GM18873 (cell line): ENCODE measurements around the gene ERF.

ENCODE experiments used
- ATAC-seq: cut with Tn5 transposase; IDR thresholded peaks from one replicate; pipeline ENCODE4 v1.9.1; 2021; ENCODE audit warnings: mild to moderate bottlenecking, moderate library complexity, moderate number of reproducible peaks; ENCODE audit not compliant: unreplicated experiment, low FRiP score

The ERF gene

DNA sequence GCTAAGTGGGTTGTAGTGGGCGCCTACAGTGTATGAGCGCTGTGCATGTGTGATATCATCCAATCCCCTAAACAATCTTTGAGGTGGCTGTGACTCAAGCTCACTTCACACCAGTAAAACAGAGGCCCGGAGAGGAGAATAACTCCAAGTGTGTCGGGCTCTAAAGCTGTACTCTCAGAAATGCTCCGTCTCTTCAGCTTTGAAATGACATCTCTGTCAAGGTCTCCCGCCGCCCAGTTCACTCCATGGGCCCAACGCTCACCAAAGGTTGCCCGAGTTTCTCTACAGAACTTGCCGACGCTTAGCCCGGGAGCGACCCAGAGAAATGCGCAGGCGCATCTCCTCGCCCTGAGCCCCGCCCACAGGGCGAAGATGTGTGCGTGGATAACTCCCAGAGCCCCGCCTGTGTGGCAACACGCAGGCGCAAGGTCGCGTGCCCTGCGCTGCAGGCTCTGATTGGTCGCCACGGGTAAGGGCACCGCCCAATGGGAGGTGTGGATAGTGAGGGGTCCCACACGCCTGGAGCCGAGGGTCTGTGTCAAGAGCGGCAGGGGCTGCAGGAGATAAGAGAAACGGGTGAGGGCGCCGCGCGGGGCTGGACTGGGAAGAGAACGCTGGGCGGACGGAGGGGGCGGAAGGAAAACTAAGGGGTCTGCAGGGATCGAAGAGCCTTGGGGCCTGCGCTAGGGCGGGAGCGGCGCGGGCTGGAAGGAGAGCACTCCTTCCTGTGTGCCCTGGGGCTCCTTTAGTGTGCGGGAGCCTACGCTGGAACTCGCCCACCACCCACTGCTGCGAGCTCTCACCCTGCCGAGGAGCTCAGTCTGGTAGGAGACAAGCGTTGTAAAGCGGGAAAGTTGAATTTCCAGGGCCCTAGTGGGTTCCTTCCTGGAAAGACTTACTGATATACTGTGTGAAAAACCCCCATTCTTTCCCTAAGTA lies 34.8 kb downstream of the ERF start, which contains the start of gene ZNF526:
TSS of gene ZNF526 (plus strand) at position 501 of the 939 bp plus-strand sequence. CDS start 4,092 bp downstream, outside the sequence.
- ATAC-seq = peak; percentile 52

DNA sequence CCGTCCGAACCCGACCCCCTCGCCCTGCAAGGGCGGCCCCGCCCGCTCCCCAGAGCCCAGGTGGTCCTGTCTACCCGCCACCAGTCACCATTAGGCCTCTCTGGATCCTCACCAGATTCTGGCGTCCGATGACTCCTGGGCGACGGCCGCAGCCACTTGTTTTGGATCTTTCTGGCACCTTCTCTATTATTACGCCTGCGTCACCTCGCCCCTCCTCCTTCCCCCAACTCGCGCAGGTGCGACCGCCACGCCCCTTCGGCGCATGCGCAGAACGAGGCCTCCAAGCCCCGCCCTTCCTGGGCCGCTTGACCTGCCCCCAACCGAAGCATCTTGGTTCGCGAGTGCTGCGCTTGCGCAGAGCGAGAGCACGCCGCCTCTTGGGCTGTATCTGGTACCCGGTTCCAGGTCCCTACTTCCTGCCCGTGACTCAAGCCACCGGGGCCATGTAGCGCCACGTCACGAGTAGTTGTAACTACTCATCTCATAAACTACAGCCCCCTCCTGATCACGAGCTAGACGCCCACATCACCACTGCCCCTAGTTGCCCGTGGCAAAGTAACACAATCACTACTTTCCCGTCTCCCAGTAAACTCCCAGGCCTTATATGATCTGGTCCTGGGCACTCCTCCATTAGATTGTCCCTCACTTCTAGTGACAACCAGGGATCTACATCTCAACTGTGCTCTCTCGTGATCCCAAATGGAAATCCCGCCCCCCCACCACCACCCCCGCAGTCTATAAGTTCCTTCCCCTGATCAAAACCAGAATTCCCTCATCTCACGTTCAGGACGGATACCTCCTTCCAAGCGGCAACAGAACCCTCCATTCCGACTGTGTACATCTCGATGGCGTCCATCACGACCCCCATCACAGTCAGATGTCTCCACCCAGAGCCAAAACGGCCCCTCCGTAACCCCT lies 37.1 kb downstream of the ERF start, which contains the start of gene DEDD2:
TSS of gene DEDD2 (minus strand) at position 158 of the 918 bp plus-strand sequence. CDS start 670 bp downstream, outside the sequence.
- peak; percentile 67 for ATAC-seq

DNA sequence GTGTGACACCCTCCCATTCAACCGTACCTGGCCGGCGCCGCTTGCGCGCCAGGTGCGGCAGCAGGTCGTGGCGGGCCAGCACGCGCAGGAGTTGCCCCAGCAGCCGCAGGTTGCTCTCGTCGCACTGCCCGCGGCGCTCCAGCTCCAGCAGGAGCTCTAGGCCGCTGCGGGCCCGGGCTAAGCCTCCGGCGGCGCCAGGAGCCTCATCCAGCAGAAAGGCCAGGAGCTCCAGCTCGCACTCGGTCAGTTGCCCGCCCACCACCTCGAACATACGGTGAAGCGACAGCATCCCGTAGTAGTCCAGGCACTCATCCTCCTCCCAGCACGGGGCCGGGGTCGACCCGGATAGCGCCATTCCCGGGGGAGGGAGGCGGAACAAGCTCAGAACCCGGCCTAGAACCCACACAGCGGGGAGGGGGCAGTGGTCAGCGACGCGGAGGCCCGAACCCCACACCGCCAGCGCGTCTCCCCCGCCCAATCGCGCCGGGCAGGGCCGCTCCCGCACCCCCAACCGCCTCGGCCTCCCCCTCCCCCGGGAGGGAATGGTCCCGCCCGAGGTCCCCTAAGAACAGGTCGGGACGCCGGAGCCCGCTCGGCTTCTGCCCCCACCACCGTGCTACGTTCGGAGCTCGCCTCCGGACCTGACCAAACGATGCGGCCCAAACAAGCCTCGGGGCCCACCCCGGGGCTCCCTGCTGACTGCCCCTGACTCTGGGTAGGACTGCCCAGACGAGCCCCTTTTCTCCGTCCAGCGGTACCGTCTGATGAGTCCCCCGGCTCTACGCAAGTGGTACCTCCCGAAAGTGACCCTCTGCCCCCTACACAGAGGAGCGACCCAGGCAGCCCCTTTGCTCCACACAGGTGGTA lies 38.0 kb downstream of the ERF start:
- ATAC-seq = no peak

DNA sequence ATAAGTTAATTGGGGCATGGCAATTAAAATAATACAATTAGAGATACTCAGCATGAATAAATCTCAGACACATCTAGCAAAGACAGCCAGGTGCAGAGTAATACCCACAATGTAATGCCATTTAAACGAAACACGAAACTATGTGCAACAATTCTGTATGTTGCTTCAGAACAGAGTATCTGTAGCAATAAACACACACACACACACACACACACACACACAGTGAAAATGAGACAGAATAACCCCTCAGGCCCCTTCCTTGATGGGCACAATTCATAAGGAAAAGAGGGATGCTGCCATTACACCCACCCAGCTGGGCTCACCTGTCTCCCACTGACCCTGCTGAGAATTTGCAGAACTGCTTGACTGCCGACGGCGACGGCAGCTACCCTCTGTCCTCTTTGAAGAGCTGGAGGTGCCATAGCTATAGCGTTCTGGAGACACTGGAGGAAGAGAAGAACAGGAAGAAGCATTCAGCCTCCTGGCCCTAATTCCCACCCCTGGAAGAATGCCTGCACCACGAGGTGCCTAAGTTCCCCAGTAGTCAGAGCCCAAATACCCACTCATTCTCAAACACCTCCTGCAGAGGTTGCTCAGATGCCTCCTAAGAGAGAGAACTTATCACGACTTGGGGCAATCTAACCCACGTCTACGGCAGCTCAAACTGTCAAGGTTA lies 40.0 kb downstream of the ERF start:
- ATAC-seq = no peak

DNA sequence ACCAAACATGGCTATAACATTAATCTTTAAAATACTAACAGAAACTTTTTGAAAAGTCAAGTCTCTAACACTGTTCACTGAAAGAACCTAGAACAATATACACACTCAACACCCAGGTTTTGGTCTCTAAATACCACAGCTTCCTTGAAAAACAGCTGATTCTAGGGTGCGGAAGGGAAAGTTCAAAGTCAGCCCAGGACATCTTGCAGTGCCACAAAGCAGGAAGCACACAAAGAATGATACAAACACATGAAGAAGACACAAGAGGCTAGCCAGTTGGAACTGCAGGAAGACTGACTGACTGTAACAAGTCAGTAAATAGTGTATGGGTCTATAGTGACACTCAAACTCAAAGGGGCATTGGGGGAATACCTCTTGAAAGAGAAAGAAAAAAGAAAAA lies 42.0 kb downstream of the ERF start:
- no peak for ATAC-seq

DNA sequence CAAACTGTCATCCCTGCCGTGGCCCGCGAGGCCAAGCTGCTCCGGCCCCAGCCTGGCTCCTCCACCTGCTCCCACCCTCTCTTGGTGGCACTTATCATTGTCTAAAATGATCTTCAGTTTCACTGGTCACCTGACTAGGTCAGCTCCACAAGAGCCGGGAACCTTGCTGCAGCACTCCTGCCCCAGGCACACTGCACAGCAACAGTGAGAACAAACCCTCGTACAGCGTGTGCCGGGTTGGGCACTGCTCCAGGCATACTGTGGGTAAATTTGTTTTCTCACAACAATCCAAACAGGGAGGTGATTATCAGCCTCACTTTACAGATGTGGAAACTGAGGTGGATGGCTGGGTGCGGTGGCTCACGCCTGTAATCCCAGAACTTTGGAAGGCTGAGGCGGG lies 46.3 kb downstream of the ERF start:
- ATAC-seq = no peak

DNA sequence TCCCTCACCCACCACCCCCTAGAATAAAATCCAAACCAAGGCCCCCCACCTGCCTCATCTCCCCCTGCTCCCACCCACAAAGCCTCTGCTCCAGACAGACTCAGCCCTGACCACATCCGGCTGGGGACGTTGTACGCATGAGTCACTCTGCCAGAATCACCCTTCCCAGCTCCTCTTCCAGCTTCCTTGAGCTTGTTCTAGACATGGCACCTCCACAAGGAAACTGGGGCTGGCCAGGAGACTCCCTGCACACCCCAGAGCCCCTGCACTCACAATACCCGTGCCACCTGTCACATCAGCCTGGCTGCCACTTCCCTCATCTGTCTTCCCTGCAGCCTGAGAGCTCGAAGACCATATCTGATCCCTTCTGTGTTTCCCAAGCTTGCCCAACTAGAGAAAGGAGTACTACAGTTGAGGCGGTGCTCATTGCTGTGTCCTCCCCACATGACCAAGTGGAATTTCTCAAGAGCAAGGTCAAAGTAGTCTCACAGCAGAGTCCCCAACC lies 47.1 kb downstream of the ERF start:
- no peak for ATAC-seq

DNA sequence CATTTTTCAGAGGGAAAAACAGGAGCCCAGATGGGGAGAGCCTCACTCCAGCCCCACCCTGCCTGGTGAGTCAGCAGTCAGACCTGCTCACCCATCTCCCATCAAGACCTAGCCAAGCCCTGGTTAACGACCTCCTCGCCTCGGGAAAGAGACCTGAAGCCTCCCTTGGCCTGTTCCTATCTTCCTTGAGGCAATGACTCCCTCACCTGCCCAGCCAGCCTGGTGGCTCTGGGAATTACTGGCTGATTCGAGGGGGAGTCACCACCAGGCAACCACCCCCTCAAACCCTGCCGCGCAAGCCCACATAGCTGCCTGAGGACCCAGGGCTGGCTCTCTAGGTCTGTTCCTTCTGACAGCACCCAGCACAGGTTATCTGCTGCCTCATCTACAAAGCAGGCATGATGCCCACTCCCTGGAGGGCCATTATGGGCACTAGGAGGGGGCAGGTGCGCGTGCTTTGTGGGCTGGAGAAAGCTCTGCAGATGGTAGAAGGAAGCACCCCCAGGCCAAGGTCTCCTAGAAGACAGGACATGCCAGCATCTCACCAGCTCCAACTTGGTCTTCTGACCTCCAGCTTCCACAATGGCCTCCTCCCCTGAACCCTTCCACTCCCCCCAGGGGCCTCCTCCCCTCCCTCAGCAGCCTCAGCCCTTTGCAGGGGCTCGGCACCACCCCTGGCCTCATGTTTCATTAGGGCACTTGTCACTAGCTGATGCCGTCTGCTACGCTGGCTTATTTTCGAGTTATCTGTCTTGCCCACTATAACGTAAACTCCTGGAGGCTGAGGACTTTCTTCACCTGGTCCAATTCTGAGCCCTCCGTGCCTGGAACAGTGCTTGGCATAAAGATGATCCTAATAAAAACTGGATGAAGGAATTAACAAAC lies 47.8 kb downstream of the ERF start:
- ATAC-seq = no peak

DNA sequence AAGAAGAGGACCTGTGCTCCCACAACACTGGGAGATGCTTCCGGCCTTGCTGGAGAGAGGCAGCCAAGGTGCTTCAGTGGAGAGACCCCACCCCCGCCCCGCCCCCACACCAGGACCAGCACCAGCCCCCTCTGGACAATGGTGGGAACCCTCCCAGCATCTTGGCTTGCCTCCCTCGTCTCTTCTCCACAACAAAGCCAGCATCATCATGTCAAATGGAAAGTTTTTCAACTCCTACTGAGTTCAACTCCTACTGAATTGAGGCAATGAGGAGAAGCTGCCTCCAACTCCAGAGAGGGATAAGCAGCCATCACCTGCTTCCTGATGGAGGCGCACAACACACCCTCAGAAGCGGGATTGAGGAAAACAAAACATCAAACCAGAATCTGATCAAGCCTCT lies 50.3 kb downstream of the ERF start:
- ATAC-seq = no peak

DNA sequence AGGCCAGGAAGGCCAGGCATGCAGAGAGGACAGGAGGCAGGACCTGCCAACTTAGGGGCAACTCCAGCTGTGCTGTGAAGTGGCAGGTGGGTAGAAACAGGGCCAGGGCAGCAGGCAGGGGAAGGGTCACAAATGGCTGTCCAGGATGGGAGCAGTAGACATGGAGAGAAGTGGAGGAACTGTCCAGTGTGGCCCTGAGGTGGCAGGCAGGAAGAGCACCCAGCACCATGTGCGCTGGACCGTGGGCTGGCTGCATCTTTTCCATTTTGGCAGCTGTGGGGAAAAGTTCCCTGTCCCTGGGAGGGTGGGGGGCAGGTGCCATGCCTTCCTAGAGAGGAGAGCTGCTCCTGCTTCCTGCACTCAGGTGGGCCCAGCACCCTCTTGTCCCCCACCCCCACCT lies 51.2 kb downstream of the ERF start:
- no peak for ATAC-seq

DNA sequence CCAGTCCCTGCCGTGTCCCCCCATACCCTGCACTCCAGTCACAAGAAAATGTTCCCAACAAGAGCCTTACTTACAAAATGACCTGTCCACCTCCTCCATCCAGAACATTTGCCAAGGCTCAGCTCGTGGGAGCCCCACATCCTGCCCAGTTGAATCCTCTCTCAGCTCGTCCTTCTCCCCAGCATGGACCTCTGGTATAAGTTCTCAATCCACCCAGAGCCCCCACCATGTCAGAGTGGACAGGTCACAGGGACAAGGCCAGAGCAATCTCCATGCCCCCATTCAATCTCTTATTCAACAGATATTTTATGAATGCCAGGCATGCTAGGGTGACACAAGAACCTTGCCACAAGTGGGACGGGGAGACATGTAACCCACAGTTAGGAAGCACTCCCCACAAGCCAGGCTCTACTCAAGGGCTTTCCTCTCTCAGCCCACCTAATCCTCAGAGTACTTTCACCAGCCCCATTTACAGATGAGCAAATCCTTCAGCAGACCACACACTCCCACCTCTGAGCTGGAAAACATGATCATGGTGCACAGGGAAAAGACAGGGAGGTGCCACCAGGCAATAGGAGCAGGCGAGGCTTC lies 52.5 kb downstream of the ERF start:
- no peak for ATAC-seq

DNA sequence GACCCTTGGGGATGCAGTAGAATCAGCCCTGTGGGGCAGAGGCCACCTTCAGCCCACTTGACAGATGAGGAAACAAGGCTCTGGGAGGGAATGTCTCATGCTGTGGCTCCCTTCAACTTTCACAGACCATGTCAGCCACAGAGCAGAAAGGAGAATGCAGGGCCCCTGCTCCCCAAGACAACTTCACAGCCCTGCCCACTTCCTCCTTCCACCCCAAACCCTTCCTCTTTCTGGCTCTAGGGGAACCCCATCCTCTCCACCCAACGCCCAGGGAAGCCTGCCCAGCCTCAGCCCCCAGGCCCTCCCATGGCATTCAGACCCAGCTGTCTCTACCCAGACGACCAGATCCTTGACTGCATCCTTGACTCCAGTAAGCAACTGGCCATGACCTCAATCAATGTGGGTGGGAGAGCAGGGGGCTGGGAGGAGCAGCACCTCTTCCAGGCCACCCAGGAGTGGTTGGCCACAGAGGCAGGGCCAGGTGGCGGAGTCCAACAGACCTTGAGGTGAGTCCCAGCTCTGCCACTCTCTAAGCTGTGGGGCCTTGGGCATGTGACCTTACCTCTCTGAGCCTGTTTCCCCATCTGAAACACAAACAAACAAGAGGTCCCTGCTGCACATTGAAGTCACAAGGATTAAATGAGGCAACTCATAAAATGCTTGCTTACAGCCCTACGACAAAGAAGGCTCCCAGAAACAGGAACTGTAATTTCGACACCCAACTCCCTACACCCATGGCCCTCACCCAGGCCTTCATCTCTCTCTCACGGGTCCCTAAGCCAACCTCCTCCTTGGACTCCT lies 53.2 kb downstream of the ERF start:
- ATAC-seq = no peak

DNA sequence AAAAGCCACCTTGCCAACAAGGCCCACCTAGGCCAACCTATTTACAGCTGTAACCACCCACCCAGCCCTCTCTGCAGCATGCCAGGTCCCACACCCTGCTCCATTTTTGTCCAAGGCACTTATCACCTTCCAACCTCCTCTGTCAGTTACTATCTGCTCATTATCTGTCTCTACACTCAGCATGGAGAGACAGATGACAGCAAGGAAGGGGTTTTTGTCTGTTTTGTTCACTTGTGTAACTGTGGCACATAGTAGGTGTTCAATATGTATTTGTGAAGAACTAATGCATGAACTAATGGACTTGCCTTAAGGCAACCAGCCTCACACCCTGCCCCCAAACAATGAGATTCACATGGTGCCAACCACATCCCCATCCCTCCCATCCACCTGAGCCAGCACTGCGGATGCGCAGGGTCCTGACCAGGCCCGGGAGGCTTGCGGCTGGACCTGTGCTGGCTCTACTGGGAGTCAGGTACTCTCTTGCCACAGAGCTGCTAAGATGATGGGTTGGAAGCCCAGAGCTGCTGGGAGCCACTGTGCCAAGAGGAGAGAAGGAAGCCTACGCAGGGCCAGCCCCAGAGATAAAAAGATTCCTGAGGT lies 54.7 kb downstream of the ERF start:
- ATAC-seq = no peak

DNA sequence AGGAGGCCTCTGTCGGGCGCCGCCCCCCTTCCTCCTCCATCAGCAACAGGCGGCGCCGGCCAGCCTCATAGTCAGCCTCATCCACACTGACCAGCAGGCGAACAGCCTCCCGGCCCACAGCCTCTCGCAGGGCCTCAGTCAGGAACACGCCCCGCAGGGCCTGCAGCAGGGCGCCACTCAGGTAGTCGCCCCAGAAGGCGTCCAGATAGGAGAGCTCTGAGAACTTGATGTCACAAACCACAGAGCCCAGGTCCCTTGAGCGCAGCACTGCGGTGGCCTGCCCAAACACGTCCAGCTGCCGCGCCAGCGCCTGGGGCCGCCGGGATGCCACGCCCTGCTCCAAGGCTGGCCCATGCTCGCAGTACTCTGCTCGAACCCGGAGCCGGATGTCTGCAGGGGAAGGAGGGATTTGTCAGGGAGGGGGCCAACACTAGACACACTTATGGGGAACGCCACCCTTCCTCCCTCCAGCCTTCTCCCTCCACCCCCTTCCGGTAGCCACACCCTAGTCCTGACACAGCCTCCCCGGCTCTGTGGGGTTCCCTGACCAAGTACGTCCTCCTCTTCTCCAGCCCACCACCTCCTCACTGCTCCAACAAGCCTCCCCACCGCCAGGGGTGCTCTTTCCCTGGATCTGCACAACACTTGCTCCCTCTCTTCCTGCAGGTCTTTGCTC lies 55.4 kb downstream of the ERF start:
- ATAC-seq = peak; percentile 18

DNA sequence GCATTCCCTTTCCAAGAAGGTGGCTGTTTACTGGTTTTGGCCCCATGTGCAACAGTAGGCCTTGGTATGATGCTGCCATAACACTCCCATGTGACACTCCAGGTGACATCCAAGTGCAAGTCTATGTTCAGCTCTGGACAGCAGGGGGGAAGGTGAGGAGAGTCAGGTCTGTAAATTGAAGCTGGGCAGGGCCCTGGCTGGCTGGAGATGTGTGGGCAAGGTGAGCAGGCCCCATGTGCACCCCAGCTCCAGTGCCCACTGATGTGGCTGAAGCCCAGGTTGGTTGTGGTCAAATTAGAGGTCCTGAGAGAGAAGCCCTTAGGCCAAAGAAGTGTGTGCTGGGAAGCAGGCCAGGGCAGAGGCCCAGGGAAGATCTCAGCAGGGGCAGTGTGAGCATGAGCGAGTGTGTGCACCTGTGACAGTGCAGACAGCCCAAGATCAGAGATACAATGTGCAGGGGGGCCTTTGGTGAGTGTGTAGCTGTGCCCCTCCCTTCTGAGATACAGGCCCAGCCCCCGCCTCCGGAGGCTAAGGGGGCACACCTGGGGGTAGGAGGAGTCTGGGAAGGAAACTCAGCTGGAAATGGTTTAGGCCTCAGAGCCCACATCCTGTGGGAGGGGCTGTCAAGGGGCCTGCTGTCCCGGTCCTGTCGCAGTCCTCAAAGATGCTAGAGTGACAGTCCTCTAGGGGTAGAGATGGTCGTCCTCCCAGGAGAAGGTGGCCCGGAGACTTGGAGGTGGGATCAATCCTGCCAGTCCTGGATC lies 56.1 kb downstream of the ERF start:
- ATAC-seq = peak; percentile 57
